Stimulated activated CD4-positive, alpha-beta T cell treated with anti-CD3 and anti-CD28 coated beads, Interleukin-1b, Interleukin-23, amount 100 ng/mL, for 48 hours (primary cell): ENCODE results near the gene MARCHF3.
"Not testable (repeated sequence)": the region's sequence is repeated elsewhere in the genome, so short reads cannot be mapped to it uniquely, and the experiment has no call there.

Source experiments
- DNase-seq: peaks from one replicate; pipeline ENCODE4 v3.0.0-alpha.2; 2020

MARCHF3 gene

DNA sequence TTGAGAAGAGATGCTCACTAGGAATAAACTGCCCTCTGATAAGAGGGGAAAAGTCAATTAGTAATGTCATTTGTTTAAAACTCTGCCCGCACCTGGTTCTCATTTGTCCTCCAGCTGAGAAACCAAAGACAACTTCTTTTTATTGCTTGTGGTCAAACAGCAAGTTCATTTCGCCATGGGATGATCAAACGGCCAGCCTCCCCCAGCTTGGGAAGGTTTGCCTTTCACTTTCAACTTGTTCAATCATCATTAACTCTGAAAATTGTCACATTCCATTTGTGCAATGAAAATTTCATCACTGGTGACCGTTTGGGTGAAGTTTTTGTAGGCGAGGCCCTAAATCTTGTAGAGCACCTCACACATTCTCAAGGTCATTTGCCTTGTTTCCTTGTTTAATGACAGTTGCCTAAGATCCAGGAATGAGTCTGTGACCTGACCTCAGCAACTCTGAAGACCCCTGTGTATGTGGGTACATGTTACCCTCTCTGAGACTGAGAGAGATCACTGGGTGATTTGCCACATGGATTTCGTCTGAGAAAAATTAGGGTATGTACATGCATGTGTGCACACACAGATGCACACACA lies 117.7 kb downstream of the MARCHF3 start:
- no peak for DNase-seq

- DNase-seq: no peak
These were observed 118.4 kb downstream of the MARCHF3 start for GRCh38 chr5:126911986-126912385.

DNA sequence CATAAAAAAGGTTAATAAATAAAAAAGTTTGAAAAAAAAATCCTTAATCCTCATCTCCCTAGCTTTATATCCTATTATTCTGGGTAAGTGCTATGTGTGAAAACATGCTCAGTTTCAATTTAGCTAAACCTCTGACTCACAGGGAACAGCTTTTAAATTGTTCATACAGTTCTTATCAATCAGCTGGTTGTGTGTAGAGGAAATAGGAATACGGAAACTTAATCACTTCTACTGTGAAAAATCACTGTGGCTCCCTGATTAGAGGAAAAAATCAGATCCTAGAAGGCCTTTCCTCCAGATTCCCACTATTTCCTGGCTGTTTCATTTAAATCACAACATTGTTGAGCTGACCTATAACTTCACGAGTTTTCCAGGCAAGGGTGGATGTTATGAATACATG lies 120.5 kb downstream of the MARCHF3 start:
- no peak for DNase-seq

- not testable (repeated sequence) for DNase-seq
These were observed 126.0 kb downstream of the MARCHF3 start for GRCh38 chr5:126904407-126904806.

DNA sequence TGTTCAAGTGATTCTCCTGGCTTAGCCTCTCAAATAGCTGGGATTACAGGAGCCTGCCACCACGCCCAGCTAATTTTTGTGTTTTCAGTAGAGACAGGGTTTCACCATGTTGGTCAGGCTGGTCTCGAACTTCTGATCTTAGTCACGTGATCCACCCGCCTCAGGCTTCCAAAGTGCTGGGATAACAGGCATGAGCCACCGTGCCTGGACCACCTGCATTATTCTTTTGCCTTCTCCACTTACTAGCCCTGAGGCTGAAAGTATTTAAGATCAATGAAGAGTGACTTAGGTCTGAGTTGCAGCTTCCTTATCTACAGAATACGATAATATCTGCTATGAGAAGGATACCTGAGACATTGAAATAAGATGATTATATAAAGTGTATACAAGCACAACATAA lies 129.6 kb downstream of the MARCHF3 start:
- no peak for DNase-seq

GRCh38 chr5:126899476-126899875 lies 130.9 kb downstream of the MARCHF3 start:
- no peak for DNase-seq

- DNase-seq: no peak
These were observed 132.3 kb downstream of the MARCHF3 start for GRCh38 chr5:126897851-126898630.

DNA sequence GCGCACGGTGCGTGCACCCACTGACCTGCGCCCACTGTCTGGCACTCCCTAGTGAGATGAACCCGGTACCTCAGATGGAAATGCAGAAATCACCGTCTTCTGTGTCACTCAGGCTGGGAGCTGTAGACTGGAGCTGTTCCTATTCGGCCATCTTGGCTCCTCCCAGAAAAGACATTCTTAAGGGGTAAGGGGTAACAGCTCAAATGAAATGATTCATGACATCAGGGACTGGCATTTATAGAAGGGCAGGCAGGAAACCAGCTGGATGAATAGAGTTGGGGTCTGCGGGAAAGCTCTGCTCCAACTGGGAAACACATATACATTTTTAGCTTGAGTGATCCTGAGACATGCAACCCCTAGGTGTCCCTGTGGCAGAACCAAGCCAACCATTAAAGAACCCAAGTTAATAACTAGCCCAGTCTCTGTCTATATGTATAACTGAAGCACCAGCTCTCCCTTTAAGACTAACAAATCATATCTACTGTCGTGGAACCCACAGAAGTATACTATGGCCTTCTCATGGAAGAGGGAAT lies 134.1 kb downstream of the MARCHF3 start:
- DNase-seq: no peak

DNA sequence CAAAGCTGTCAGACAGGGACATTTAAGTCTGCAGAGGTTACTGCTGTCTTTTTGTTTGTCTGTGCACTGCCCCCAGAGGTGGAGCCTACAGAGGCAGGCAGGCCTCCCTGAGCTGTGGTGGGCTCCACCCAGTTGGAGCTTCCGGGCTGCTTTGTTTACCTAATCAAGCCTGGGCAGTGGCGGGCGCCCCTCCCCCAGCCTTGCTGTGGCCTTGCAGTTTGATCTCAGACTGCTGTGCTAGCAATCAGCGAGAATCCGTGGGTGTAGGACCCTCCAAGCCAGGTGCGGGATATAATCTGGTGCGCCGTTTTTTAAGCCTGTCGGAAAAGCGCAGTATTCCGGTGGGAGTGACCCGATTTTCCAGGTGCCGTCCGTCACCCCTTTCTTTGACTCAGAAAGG lies 134.6 kb downstream of the MARCHF3 start:
- DNase-seq: not testable (repeated sequence)

DNA sequence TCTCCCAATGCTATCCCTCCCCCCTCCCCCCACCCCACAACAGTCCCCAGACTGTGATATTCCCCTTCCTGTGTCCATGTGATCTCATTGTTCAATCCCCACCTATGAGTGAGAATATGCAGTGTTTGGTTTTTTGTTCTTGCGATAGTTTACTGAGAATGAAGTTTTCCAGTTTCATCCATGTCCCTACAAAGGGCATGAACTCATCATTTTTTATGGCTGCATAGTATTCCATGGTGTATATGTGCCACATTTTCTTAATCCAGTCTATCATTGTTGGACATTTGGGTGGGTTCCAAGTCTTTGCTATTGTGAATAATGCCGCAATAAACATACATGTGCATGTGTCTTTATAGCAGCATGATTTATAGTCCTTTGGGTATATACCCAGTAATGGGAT lies 139.9 kb downstream of the MARCHF3 start:
- DNase-seq: not testable (repeated sequence)

GRCh38 chr5:126888175-126888574 lies 142.2 kb downstream of the MARCHF3 start:
- no peak for DNase-seq

- no peak for DNase-seq
These were observed 146.0 kb downstream of the MARCHF3 start for GRCh38 chr5:126884269-126884819.

DNA sequence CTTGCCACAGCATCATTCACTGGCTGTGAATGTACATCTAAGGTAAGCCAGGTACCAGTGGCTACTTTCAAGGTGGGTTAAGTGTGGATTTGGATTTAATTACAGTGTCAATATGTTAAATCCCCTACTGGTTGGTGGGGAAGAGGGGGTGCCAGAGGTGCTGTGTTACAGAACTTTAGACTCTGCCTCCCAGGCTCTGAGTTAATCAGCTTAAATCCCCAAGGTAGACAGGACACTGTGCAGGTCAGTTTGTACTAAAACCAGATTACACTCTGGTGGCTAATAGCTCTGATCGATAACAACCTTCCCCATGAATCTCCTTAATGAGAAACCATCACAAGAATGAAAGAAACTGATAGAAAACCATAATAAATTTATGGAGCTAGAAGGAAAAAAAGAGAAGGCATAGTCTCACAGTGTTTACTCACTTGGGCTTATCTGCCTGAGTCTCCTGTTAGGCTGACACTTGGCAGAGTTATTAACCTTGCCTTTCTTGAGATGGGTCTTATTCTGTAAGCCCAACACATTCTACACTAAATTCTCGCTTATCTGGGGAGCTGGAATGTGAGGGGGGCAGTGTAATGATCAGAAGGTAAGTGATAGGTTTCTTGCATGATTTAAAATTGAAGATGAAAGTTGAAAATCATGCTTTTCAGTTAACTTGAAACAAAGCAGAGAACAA lies 146.7 kb downstream of the MARCHF3 start:
- DNase-seq: no peak

- no peak for DNase-seq
These were observed 148.3 kb downstream of the MARCHF3 start for GRCh38 chr5:126881821-126882600.

DNA sequence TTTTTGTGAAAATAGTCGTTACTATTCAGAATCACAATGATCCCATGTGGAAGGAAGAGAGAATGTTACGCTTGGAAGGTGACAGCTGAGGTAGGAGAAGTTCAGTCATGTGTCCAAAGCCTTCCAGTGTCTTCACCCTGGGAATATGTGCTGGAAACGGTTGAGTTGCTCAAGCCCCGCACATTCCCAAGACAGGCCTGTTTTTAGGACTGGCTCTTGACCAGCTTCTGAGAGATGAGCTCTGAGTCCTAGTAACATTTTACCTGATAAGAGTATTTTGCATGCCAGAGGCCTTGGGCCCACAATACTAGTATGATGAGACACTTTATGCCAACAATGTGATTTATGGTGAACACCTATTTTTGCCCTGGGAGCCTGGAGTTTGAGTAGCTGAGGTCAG lies 151.7 kb downstream of the MARCHF3 start:
- no peak for DNase-seq

DNA sequence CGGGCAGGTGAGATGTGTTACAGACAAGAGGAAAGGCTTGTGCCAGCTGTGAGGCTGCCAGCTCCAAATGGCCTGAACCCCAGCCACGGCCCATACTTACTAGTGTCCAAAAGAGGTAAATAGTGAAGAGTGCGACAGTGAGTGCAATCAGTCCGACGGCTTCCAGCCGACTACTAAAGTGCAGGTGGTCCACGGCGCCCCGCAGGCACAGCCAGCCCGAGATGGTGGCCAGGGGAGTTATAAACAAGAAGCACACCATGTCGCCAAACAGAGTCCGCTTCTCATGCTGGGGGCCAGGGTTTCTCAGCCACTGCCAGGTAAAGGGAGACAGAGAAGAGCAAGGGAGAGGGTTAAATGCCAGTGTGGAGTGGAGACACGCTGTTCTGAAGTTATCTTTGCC lies 152.3 kb downstream of the MARCHF3 start:
- no peak for DNase-seq

DNA sequence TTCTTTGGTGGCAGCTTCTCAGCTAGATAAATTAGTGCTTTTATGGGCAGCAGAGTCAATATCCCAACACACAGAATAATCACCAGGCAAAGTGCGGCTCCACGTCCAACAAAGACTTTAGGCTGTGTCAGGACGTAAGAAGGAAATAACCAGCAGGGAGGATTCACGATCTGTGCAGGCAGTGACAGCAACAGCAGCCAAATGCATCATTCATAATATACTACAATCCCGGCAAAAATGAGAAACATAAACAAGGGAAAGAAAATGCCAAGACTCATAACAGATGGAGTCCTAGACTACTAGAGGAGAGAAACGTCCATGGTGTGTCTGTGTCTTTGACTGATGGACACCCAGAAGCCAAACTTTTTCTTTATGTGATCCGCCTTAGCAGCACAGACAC lies 152.8 kb downstream of the MARCHF3 start:
- DNase-seq: no peak

GRCh38 chr5:126875303-126875785 lies 155.0 kb downstream of the MARCHF3 start:
- no peak for DNase-seq

DNA sequence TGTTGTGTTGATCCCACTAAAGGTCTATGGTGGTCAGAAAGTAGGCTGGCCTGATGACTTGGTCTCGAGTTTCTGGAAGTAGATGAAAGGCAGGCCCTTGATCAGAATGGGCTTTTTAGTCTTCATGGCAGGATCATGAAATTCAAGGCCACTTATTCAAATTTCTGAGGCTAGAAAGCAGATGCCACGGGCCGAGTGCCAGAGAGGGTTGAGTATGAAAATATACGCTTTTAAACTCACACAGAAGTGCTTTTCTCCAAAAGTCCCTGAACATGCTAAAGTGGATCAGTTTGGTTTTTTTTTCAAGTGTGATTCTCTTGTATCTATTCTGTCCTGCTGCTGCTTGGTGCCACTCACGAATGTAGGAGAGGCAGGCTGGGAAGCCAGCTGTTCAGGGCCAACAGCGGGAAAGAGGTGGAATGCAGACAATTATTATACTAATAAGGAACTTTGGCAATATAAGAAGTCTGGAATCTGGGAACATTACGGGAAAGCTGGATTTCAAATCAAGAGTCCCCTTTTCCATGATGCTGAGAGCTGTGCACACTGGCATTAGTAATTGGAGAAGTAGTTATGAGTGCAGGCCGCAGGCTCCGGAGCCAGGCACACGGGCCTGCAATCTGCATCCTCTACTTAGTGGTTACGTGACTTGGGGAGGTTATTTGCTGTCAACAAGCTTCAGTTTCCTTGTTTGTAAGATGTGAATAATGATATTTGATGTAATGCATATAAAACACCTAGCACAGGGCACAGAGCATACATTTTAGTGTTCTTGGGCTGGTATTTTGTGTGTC lies 157.6 kb downstream of the MARCHF3 start:
- no peak for DNase-seq

DNA sequence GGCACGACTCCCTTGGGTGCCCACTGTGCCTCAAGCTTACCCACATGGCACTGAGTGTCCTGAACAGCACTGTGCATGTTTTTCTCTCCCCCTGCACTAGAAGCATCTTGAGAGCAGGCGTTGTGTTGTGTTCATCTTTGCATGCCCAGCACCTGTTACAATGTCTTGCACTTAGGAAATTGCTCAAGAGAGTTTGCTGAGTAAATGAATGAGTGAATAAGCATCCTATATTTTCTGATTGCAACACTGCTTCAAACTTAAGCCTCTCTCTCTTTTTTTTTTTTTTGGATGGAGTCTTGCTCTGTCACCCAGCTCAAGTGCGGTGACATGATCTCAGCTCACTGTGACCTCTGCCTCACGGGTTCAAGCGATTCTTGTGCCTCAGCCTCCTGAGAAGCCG lies 158.9 kb downstream of the MARCHF3 start:
- DNase-seq: no peak

DNA sequence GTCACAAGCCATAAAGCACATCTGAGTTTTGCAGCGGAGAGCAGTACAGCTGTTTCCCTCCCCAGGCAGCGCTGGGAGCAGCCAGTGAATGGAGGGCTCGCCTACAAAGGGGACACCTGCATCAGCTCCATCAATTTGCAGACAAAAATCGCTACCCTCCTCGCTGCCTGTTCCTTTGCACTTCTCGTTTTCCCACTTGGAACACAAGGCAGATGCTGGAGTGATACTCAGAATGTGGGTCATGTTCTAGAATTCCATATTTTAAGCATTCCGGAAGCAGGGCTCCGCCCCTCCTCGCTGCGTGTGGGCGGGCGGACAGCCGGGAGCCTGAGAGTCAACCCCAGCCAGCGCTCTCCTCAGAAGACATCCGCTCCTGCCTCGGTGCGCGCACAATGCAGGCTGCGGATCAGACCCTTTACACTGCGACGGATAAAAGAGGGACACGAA lies 161.3 kb downstream of the MARCHF3 start:
- DNase-seq: no peak
